NCI-H510A (cell line): ENCODE measurements around the gene GSTT4.
"Not testable (repeated sequence)": the region's sequence is repeated elsewhere in the genome, so short reads cannot be mapped to it uniquely, and the experiment has no call there.

ENCODE experiments used
- DNase-seq: peaks from one replicate; lab custom pipeline; 2025; lab: John Stamatoyannopoulos, UW

Gene GSTT4

GRCh38 chr22:23986538-23987178 lies 18.6 kb downstream of the GSTT4 start:
- DNase-seq = not testable (repeated sequence)

- DNase-seq = not testable (repeated sequence)
These were observed 19.2 kb downstream of the GSTT4 start for GRCh38 chr22:23986089-23986488.

GRCh38 chr22:23984430-23984829 lies 20.8 kb downstream of the GSTT4 start:
- DNase-seq = no peak

- not testable (repeated sequence) for DNase-seq
These were observed 24.7 kb downstream of the GSTT4 start for GRCh38 chr22:23980567-23980966.

- DNase-seq = not testable (repeated sequence)
These were observed 25.6 kb downstream of the GSTT4 start, which contains the start of gene GSTT2 for GRCh38 chr22:23979557-23980240. TSS of gene GSTT2 (plus strand) at chr22:23980134.

GRCh38 chr22:23977304-23977703 lies 27.9 kb downstream of the GSTT4 start:
- DNase-seq = not testable (repeated sequence)

GRCh38 chr22:23974836-23975352 lies 30.4 kb downstream of the GSTT4 start:
- not testable (repeated sequence) for DNase-seq

- not testable (repeated sequence) for DNase-seq
These were observed 30.9 kb downstream of the GSTT4 start, which contains the start of gene DDT for GRCh38 chr22:23974345-23974744. TSS of gene DDT (minus strand) at chr22:23974441. CDS start at chr22:23974414, 27 bp downstream.

- not testable (repeated sequence) for DNase-seq
These were observed 33.3 kb downstream of the GSTT4 start for GRCh38 chr22:23971927-23972326.

- no peak for DNase-seq
These were observed 34.3 kb downstream of the GSTT4 start for GRCh38 chr22:23970816-23971486.

GRCh38 chr22:23970201-23970641 lies 35.0 kb downstream of the GSTT4 start:
- no peak for DNase-seq

- no peak for DNase-seq
These were observed 36.2 kb downstream of the GSTT4 start for GRCh38 chr22:23969071-23969470.

GRCh38 chr22:23966568-23966967 lies 38.7 kb downstream of the GSTT4 start, which contains the start of gene DDTL:
TSS of gene DDTL (plus strand) at chr22:23966888. CDS start at chr22:23966915, 27 bp downstream.
- DNase-seq = not testable (repeated sequence)

GRCh38 chr22:23966094-23966493 lies 39.2 kb downstream of the GSTT4 start:
- DNase-seq = not testable (repeated sequence)

GRCh38 chr22:23961084-23961771 lies 44.0 kb downstream of the GSTT4 start, which contains the start of gene GSTT2B:
TSS of gene GSTT2B (minus strand) at chr22:23961195. CDS start at chr22:23961131, 64 bp downstream.
- not testable (repeated sequence) for DNase-seq

- DNase-seq = not testable (repeated sequence)
These were observed 48.9 kb downstream of the GSTT4 start for GRCh38 chr22:23956301-23956900.

GRCh38 chr22:23955886-23956285 lies 49.4 kb downstream of the GSTT4 start:
- not testable (repeated sequence) for DNase-seq

GRCh38 chr22:23954991-23955305 lies 50.3 kb downstream of the GSTT4 start:
- DNase-seq = not testable (repeated sequence)

GRCh38 chr22:23954193-23954990 lies 50.9 kb downstream of the GSTT4 start:
- DNase-seq = not testable (repeated sequence)

- not testable (repeated sequence) for DNase-seq
These were observed 51.8 kb downstream of the GSTT4 start for GRCh38 chr22:23953485-23953884.
